Stomach (tissue), 4 donors: ENCODE data around the gene TPI1.

Experiments
- EP300 ChIP-seq: sonication (generic); formaldehyde crosslinking; IDR thresholded peaks from one replicate; pipeline ENCODE4 v1.6.1; 2017; ENCODE audit warnings: antibody characterized with exemption
- POLR2A ChIP-seq, 4 donors: fragments of 450-650 bp; IDR thresholded peaks; one replicate each; pipeline ENCODE4 v1.6.1; 2016; ENCODE audit warnings: antibody characterized with exemption in 4 of 4, control low read depth in 2 of 4, mild to moderate bottlenecking in 1 of 4, moderate library complexity in 1 of 4
- POLR2AphosphoS5 ChIP-seq, 3 donors: sonication (generic); formaldehyde crosslinking; IDR thresholded peaks; one replicate each; pipeline ENCODE4 v1.6.1; 2016; ENCODE audit warnings: antibody characterized with exemption in 3 of 3
- TF ChIP-seq, protein P1 (sequence below), 7 experiments: fragments of 450-650 bp in 4 of 7; fragments of 200-600 bp in 3 of 7; sonication (generic) in 3 of 7; IDR thresholded peaks; one replicate each; pipeline ENCODE4 v1.5.1; 2016 to 2019; ENCODE audit warnings: antibody characterized with exemption in 7 of 7, control low read depth in 2 of 7, mild to moderate bottlenecking in 1 of 7

DNA sequence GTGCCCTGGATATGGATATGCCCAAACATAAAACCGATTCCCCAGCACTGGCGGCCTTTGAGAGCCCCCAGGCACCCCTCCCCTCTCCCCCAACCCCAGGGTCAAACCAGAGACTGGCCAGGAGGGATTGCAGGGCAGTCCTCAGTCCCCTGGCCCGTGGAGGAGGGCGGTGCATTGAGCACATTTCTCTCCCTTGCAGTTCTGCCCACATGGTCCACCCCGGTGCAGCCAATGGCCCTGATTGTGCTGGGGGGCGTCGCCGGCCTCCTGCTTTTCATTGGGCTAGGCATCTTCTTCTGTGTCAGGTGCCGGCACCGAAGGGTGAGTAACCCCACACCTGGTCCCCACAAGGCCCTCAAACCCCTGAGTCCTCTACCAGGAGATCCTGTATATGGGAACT lies 49.1 kb upstream of the TPI1 start:
- TF ChIP-seq, protein P1, sequence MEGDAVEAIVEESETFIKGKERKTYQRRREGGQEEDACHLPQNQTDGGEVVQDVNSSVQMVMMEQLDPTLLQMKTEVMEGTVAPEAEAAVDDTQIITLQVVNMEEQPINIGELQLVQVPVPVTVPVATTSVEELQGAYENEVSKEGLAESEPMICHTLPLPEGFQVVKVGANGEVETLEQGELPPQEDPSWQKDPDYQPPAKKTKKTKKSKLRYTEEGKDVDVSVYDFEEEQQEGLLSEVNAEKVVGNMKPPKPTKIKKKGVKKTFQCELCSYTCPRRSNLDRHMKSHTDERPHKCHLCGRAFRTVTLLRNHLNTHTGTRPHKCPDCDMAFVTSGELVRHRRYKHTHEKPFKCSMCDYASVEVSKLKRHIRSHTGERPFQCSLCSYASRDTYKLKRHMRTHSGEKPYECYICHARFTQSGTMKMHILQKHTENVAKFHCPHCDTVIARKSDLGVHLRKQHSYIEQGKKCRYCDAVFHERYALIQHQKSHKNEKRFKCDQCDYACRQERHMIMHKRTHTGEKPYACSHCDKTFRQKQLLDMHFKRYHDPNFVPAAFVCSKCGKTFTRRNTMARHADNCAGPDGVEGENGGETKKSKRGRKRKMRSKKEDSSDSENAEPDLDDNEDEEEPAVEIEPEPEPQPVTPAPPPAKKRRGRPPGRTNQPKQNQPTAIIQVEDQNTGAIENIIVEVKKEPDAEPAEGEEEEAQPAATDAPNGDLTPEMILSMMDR (IDR thresholded peaks at IDR 0.05): no peak
- no peak for TF ChIP-seq POLR2AphosphoS5 (IDR thresholded peaks at IDR 0.05)
- no peak for TF ChIP-seq POLR2A (IDR thresholded peaks at IDR 0.05)
- no peak for TF ChIP-seq EP300
